ENCODE results near the gene RHAG. TPM values are rescaled to one million over a fixed set of nuclear protein-coding genes. Genes with fewer than 3 reads are reported as not detected.
"Not testable (repeated sequence)": the region's sequence is repeated elsewhere in the genome, so short reads cannot be mapped to it uniquely, and the experiment has no call there.

RHAG gene
- total RNA-seq, 1 donor from 2014 or later: not detected

DNA sequence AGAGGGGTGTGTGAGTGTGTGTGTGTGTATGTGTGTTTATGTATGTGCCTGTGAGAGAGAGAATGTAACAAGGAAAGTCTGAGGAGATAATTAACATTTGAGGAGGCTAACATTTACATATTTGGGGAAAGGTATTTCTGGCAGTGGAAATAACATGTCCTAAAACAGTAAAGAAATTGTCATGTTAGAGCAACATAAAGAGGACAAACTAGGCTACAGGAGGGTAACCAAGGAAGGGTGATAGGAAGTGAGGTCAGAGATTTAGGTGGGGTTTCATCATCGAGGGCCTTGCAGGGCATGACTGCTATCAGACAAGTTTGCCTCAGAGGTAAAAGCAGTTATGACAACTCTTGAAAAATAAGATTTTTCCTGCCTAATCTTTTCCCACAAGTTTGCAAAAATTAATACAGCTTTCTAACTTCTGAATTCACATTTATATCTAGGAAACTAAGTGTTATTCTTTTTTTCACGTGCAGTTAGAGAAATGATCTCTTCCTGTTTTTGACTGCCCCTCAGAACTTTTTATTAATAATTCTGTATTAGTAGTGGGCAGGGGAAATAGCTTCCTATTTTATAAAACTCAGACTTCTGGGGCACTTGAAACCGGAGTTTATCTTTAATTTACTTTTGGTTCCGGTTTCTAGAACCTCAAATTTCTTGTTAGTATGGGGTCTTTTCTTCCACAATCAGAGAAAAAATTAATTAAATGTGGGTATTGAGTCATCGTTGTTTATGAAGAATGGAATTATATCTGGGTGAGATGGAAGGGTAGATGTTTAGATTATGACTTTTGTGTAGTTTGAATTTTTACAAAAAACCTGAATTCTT lies 30.5 kb upstream of the RHAG start:
- Mint-ChIP-seq H3K27ac (ENCODE audit: unreplicated experiment) (no peak overlapping the region), H3K9me3 (ENCODE audit: unreplicated experiment) (no peaks in the 10 kb centered on the region), H3K36me3 (ENCODE audit: unreplicated experiment) (no peaks in the 10 kb centered on the region), H3K27me3 (ENCODE audit: unreplicated experiment) (no peaks in the 10 kb centered on the region), H3K4me1 (ENCODE audit: unreplicated experiment) (no peaks in the 10 kb centered on the region), H3K4me3 (ENCODE audit: unreplicated experiment) (no peak overlapping the region)
- no peak for DNase-seq (ENCODE audit: extremely low spot score, unreplicated experiment)
- no peak for TF ChIP-seq CTCF (IDR thresholded peaks at IDR 0.05)

- DNase-seq (ENCODE audit: extremely low spot score, unreplicated experiment): no peak
- Mint-ChIP-seq H3K4me3 (ENCODE audit: unreplicated experiment) (no peak overlapping the region), H3K36me3 (ENCODE audit: unreplicated experiment) (no peaks in the 10 kb centered on the region), H3K27ac (ENCODE audit: unreplicated experiment) (no peak overlapping the region), H3K4me1 (ENCODE audit: unreplicated experiment) (no peaks in the 10 kb centered on the region), H3K27me3 (ENCODE audit: unreplicated experiment) (no peaks in the 10 kb centered on the region), H3K9me3 (ENCODE audit: unreplicated experiment) (no peaks in the 10 kb centered on the region)
- TF ChIP-seq CTCF (IDR thresholded peaks at IDR 0.05): no peak
Measured at GRCh38 chr6:49666480-49666879, 29.8 kb upstream of the RHAG start.

- no peaks in the 10 kb centered on the region for H3K27me3 Mint-ChIP-seq (ENCODE audit: unreplicated experiment)
- no peak for TF ChIP-seq CTCF (IDR thresholded peaks at IDR 0.05)
- no peaks in the 10 kb centered on the region for H3K4me1 Mint-ChIP-seq (ENCODE audit: unreplicated experiment)
- H3K27ac Mint-ChIP-seq (ENCODE audit: unreplicated experiment): no peak overlapping the region
- H3K4me3 Mint-ChIP-seq (ENCODE audit: unreplicated experiment): no peak overlapping the region
- no peaks in the 10 kb centered on the region for H3K9me3 Mint-ChIP-seq (ENCODE audit: unreplicated experiment)
- H3K36me3 Mint-ChIP-seq (ENCODE audit: unreplicated experiment): no peaks in the 10 kb centered on the region
- DNase-seq (ENCODE audit: extremely low spot score, unreplicated experiment): no peak
Measured at GRCh38 chr6:49664817-49665216, 28.2 kb upstream of the RHAG start.

GRCh38 chr6:49664054-49664453 lies 27.4 kb upstream of the RHAG start:
- H3K4me3 Mint-ChIP-seq (ENCODE audit: unreplicated experiment); H3K27ac Mint-ChIP-seq (ENCODE audit: unreplicated experiment); H3K36me3 Mint-ChIP-seq (ENCODE audit: unreplicated experiment); H3K27me3 Mint-ChIP-seq (ENCODE audit: unreplicated experiment); DNase-seq (ENCODE audit: extremely low spot score, unreplicated experiment); H3K9me3 Mint-ChIP-seq (ENCODE audit: unreplicated experiment); H3K4me1 Mint-ChIP-seq (ENCODE audit: unreplicated experiment): not testable (repeated sequence)

DNA sequence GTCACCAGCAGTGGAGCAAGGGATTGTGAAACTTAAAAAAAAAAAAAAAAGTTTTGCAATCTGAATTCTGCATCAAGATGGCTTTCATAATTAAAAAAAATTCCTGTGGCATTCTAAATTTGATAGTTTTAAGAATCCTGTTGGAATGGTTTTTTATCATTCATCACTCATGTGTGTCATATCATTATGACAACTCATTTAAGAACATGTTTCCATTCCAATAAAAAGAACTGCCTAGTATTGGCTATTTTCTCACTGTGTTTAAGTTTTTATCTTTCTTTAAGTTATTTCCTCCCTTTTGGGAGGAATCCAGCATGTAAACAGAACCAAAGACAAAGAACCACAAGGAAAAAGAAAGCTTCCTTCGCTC lies 26.2 kb upstream of the RHAG start:
- no peak for TF ChIP-seq CTCF (IDR thresholded peaks at IDR 0.05)
- no peaks in the 10 kb centered on the region for H3K9me3 Mint-ChIP-seq (ENCODE audit: unreplicated experiment)
- DNase-seq (ENCODE audit: extremely low spot score, unreplicated experiment): no peak
- no peak overlapping the region for H3K27ac Mint-ChIP-seq (ENCODE audit: unreplicated experiment)
- H3K27me3 Mint-ChIP-seq (ENCODE audit: unreplicated experiment): peaks cover 3% of the 10 kb centered on the region
- no peaks in the 10 kb centered on the region for H3K36me3 Mint-ChIP-seq (ENCODE audit: unreplicated experiment)
- H3K4me1 Mint-ChIP-seq (ENCODE audit: unreplicated experiment): no peaks in the 10 kb centered on the region
- no peak overlapping the region for H3K4me3 Mint-ChIP-seq (ENCODE audit: unreplicated experiment)
